GM19372 (cell line): ENCODE results near the gene NEDD1.

Experiments used
- ATAC-seq: cut with Tn5 transposase; IDR thresholded peaks from one replicate; pipeline ENCODE4 v1.9.1; 2021; ENCODE audit warnings: mild to moderate bottlenecking, low read depth, moderate library complexity; ENCODE audit not compliant: unreplicated experiment

Gene NEDD1

GRCh38 chr12:96906849-96907670 is at the start of gene NEDD1:
Gene NEDD1, plus strand, starts transcription at chr12:96907257. Its CDS starts 2,503 bp downstream, at chr12:96909760.
- ATAC-seq = peak; percentile 87

- no peak for ATAC-seq
Observed at GRCh38 chr12:96858162-96858561, 48.9 kb upstream of the NEDD1 start.

GRCh38 chr12:96861656-96862055 is 45.4 kb upstream of the NEDD1 start:
- no peak for ATAC-seq

- no peak for ATAC-seq
Observed at GRCh38 chr12:96862326-96862725, 44.7 kb upstream of the NEDD1 start.

- no peak for ATAC-seq
Observed at GRCh38 chr12:96864335-96864734, 42.7 kb upstream of the NEDD1 start.

- no peak for ATAC-seq
Observed at GRCh38 chr12:96866801-96867590, 40.1 kb upstream of the NEDD1 start.

- ATAC-seq = no peak
Observed at GRCh38 chr12:96870946-96871345, 36.1 kb upstream of the NEDD1 start.

GRCh38 chr12:96872961-96873360 is 34.1 kb upstream of the NEDD1 start:
- ATAC-seq = no peak

- no peak for ATAC-seq
Observed at GRCh38 chr12:96874211-96874610, 32.8 kb upstream of the NEDD1 start.

GRCh38 chr12:96876966-96877365 is 30.1 kb upstream of the NEDD1 start:
- no peak for ATAC-seq

GRCh38 chr12:96878704-96879103 is 28.4 kb upstream of the NEDD1 start:
- ATAC-seq = no peak

GRCh38 chr12:96879301-96879700 is 27.8 kb upstream of the NEDD1 start:
- no peak for ATAC-seq

GRCh38 chr12:96880220-96880619 is 26.8 kb upstream of the NEDD1 start:
- no peak for ATAC-seq

GRCh38 chr12:96881608-96882007 is 25.4 kb upstream of the NEDD1 start:
- no peak for ATAC-seq

GRCh38 chr12:96882862-96883261 is 24.2 kb upstream of the NEDD1 start:
- no peak for ATAC-seq

- no peak for ATAC-seq
Observed at GRCh38 chr12:96883571-96883970, 23.5 kb upstream of the NEDD1 start.

GRCh38 chr12:96886998-96887677 is 19.9 kb upstream of the NEDD1 start:
- no peak for ATAC-seq

- no peak for ATAC-seq
Observed at GRCh38 chr12:96889273-96889933, 17.7 kb upstream of the NEDD1 start.

GRCh38 chr12:96890331-96890730 is 16.7 kb upstream of the NEDD1 start:
- no peak for ATAC-seq

GRCh38 chr12:96892104-96892503 is 15.0 kb upstream of the NEDD1 start:
- no peak for ATAC-seq

- ATAC-seq = no peak
Observed at GRCh38 chr12:96897421-96897820, 9.6 kb upstream of the NEDD1 start.
